HG03108 (cell line): ENCODE data around the gene NKAIN2.
A peak's percentile ranks its signal among the peaks of the same experiment; 100 is the strongest.
"Not testable (repeated sequence)": the region's sequence is repeated elsewhere in the genome, so short reads cannot be mapped to it uniquely, and the experiment has no call there.

Source experiments
- ATAC-seq: cut with Tn5 transposase; IDR thresholded peaks from one replicate; pipeline ENCODE4 v1.9.1; 2021; ENCODE audit warnings: moderate library complexity; ENCODE audit not compliant: unreplicated experiment

Gene NKAIN2

DNA sequence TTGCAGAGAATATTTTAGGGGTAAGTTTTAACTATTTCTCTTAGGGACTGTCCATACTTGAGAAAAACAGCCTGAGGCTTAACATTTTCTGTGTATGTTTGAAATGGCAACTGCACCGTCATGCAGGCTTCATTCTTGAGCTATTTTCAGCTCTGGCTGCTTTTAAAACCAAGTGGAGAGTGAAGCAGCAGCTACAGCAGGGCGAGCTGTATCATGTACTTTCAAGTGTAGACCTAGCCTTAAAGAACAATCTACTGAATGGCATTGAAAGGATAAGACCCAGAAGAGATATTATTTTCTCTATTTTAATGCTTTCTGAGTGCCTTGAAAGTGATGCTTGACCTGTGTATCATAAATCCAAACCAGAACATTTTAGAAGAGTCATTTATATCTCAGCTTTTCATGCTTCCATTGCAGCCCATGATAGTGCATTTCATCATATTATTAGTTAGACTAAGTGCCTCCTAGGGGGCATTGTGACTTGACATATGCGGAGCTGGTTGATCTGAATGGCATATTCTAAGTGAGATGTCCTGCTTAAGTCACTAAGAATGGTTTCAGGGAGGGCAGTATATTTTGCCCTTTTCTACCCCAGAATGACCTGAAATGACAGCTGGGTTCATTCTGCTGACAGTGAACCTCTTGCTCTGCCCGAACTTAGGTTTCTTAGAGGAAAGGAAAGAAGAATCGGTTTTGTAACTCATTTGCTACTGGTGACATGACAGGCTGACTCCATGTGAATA is 85.3 kb downstream of the NKAIN2 start:
- no peak for ATAC-seq

DNA sequence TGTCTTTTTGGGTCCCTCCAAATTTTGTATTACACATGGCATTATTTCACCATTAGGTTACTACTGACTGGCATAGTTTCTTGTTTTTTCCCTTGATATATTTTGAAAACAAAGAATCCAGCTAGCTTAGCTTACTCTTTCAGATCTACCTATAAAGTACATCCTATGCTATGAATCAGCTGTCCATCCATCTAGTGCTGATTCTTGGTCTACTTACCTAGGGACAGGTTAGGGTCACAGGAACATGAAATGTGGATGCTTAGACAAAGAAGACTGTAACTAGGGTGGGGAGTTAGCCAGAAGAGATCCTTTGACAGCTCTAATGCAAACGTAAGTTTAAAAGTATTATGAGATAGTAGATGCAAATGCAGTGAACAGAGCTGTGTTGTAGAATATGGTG is 91.7 kb downstream of the NKAIN2 start:
- ATAC-seq: no peak

DNA sequence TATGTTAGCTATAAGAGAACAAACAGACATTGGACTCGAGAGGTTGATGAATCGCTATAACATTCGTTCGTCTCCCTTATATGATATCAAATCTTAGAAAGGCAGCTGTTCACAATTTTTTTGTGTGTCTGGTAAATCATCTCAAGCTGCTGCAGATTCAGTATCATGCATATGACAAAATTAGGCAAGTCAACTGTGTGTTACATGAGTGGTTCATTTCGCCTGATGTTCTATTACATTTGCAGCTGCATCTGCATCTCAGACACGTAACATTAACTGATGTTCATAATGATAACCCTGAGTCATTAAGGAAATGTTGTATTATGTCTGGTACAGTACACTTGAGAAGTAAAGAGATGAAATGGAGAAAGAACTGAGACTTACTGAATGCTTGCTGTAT is 92.1 kb downstream of the NKAIN2 start:
- no peak for ATAC-seq

DNA sequence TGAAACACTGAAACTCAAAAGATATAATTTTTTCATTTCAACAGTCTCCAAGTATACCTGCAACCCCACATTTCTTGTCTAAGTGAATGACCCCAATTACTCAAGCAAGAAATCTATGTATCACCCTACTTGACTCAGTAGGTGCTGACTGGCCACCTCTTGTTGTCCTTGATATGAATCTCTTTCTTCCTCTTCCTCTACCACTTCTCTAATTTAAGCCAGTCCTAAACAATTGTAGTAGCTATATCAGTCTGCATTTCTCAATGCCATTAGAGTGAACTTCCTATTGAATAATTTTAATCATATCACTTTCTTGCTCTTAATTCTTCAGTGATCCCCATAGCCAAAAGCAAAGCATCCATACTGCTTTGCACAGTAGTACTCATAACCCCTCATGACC is 93.2 kb downstream of the NKAIN2 start:
- no peak for ATAC-seq

DNA sequence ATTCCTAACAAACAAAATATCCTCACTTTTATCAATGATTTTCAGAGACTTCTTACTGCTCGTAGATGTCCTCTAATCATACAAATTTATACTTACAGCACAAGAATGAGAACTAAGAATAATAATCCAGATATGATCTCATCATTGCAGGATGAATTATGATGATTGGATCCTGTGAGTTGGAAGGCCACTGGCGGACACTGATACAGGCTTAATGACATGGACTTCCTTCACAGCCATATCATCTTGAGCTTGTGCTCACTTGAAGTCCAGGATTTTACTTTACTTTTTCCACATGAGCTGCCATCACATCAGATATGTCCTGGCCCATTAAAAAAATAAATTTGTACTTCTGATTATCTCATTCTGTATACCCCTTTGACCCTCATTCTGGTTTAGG is 94.3 kb downstream of the NKAIN2 start:
- no peak for ATAC-seq

DNA sequence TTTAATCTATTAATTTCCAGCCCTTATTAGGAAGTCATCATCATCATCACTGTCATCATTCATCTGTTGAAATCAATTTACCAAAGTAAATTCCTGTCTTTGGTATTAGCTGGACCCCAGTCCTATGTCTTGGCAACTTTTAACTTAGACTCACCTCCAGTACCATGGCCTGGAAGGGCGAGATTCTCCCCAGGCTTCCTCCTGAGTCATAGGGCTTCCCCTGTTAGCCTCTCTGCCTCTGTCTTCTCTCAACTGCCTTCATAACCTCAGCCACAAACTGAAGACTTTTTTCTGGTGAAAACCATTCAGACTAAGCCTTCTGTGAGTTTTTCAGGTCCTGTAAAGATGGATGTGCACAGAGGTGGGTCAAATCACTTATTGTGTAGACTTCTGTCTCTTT is 95.0 kb downstream of the NKAIN2 start:
- no peak for ATAC-seq

DNA sequence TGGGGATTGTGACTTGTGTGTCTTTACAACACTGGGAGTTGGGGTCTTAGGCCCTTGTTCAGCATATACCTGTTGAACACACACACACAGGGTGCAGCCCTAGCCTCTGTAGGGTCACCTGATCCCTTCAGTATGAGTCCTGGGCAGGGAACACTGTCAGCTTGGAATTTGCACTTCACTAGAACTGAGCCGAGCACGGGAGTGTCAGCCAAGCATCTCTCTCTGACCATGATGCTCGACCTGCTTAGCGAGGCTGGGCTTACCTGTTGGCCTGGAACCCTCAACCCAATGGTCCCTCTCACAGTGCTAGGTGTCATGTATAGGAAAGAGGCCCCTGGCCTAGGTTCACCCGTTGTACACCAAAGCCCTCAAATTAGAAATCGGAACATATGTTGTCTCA is 96.1 kb downstream of the NKAIN2 start:
- ATAC-seq: no peak

DNA sequence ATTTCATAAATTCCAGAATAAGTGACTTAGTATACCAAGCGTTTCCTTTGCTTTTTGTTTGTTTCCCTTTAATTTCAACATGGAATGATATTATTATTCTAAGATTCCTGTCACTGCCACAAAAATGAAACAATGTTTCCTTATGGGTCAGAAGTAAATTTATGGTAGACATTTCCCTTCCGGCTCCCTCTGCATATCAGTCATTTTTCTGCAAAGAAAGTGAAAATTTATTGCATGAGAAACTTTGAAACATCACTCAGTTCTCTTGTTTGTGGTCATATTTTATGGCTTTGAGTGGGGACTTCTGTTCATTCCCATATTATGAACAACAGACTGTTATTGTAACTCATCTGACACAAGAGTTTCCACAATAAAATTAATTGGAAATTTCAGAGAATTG is 97.8 kb downstream of the NKAIN2 start:
- no peak for ATAC-seq

DNA sequence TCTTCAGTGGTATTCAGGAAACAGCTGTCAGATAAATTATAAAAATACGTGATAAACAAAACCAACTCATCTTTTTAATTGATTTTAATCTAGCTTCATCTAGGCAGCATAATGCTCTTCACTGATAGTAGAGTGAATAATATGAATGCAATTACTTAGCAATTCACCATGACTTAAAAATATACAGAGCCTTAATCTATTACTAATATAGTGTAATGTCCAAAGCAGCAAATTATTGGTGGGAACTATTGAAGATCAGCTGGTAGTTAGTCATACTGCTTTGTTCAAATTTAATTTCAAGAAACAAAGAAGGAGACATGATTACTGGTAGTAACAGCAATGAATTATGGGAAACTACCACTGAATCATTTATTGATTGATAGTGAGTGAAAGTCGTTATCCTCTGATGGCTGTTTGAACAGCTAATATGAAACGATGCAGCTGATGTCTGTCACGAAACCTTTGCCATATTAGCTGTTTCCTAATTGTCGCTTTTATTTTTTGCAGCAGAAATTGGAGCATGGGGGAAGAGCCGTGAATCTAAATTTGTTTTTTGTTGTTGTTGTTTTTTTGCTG is 99.2 kb downstream of the NKAIN2 start:
- ATAC-seq: no peak

DNA sequence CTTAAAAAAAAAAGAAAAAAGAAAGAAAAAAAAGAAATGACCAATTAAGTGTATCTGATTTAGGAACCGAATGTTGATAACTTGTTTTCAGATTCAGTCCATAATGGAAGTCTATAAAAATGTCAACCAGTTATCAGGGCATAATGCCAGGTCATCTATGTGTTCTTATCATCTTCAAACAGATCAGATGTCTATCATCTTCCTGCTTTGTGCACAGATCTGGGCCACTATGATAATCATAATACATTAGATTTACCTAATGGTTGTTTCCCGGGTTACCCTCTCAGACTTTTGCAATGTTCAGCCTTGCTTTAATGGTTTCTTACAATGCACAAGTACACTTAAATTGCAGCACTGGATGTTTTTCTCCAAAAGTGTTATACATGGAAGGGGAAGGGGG is 100.6 kb downstream of the NKAIN2 start:
- no peak for ATAC-seq

DNA sequence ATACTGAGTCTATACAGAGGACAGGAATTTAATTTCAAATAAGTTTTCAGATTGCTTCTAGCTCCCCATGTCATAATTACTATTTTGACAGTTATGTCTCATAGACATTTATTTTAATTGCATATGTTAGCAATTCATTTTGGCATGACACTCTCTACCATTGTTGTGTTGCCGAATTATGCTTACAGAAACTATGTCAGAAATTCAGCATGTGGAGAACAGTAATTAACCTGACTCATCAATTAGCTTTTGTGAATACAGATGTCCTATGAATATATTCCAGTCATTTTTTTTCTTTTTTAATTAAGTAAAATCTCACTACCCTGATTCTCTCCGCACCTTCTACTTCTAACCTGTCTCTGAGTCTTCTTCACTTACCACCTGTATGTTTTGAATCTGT is 105.1 kb downstream of the NKAIN2 start:
- ATAC-seq: no peak

DNA sequence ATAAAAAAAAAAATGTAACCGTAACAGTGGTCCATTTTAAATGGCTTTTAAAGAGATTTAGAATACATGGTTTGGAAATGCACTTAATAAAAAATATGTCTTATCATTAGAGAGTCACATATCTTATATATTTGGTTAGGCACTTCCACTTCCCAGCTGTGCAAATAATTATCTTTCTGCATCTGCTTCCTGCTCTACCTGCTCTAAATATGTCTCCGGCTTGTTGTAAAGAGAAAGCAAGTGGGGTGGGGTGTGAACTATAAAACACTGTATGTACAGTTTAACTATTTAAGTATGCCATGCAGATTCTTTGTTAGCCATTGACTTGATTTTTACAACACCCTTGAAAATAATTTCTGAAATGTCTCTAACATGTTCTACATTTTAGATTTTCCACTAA is 106.3 kb downstream of the NKAIN2 start:
- ATAC-seq: no peak

DNA sequence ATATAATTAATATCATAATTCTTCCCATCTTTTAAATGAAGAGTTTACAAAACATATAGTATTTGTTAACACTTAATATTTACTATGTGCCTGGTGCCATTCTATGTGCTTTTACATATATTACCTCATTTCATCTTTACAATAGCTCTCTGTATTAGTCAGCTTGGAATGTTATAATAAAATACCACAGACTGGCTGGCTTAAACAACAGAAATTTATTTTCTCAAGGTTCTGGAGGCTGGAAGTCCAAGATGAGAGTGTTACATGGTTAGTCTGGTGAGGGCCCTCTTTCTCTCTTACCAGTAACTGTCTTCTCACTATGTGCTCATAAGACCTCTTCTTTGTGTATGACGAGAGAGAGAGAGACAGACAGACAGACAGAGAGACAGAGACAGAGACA is 110.2 kb downstream of the NKAIN2 start:
- ATAC-seq: no peak

DNA sequence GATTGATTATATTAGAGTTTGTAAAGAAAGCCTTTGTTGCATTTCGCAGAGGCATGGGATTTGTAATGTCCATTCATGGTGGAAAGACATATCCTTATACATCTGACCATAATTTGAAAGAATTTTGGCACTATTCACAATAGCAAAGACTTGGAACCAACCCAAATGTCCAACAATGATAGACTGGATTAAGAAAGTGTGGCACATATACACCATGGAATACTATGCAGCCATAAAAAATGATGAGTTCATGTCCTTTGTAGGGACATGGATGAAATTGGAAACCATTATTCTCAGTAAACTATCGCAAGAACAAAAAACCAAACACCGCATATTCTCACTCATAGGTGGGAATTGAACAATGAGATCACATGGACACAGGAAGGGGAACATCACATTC is 119.7 kb downstream of the NKAIN2 start:
- ATAC-seq: not testable (repeated sequence)

DNA sequence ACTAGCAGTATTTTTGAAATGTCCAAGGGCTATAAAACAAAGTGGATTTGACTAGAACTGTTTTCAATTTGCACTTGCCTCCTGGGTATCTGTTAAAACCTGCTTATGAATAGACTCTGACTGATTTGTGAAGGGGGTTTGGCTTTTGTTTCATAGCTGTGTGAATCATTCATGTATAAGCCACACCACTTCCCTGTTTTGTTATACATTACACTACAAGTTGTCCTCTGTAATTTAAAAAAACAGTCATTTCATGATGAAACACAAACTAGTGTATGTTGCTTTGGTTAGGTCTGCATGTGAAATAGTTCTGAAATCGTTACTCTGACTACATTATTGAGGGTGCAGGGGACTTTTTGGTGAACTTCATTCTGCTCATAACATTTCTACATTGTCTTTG is 121.7 kb downstream of the NKAIN2 start:
- peak; percentile 97 for ATAC-seq

DNA sequence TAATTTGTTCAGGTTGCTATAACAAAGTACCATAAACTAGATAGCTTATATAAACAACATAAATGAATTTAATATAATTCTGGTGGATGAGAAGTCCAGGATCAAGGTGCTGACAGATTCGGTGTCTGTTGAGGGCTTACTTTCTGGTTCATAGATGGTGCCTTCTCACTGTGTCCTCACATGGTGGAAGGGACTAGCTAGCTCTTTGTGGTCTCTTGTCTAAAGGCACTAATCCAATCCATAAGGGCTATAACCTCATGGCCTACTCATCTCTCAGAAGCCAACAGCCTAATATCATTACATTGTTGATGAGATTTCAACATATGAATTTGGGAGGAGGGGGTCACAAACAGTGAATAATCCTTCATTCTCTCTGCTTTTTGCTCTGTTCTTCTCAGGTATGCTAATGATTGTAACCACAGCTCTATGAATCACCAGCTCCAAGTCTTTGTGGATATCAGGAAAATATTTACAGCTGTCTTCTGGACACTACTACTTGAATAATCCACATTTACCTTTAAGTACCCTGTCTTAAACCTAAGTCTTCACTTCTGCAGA is 122.3 kb downstream of the NKAIN2 start:
- ATAC-seq: no peak

DNA sequence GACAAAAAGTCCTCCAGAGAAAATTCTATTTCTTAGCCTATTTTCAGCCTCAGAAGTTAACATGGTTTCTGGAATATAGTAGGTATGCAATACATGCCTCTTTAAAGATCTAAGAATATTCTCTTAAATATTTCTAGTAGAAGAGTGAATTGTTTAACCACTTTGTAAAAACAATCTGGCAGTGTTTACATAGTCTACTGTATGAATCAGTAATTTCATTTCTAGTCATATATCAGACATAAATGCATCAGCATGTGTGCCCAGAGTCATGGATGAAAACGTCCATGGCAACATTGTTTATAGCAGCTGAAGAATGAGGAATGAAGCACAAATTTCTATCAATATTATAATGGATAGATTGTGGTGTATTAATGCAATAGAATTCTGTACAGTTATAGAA is 124.9 kb downstream of the NKAIN2 start:
- ATAC-seq: no peak

DNA sequence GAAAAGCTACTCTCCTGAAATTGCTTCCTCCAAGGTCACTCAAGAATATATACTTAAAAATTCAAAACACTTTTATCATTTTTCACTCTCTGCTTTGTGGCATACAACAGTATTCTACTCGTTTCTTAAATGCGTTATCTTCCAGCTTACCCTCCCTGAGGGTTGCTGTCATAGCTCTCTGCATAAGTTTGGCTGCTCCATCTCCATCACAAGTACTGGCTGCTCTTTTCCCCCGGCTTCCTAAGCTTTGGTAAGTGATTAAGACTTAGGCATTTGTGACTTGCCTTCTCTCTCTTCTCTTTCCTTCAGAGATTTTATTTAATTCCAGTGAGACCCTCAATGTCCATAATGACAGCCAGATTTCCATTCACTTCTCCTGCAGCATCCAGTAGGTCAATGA is 128.3 kb downstream of the NKAIN2 start:
- no peak for ATAC-seq

DNA sequence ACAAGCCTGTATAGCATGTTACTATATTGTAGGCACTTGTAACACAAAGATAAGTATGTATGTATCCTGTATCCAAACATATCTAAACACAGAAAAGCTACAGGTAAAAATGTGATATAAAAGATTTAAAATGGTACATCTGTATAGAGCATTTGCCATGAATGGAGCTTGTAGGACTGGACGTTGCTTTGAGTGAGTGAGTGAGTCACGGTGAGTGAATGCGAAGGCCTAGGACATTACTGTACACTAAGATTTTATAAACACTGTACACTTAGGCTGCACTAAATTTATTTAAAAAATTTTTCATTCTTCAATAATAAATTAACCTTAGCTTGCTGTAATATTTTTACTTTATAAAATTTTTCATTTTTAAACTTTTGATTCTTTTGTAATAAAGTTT is 136.9 kb downstream of the NKAIN2 start:
- no peak for ATAC-seq

DNA sequence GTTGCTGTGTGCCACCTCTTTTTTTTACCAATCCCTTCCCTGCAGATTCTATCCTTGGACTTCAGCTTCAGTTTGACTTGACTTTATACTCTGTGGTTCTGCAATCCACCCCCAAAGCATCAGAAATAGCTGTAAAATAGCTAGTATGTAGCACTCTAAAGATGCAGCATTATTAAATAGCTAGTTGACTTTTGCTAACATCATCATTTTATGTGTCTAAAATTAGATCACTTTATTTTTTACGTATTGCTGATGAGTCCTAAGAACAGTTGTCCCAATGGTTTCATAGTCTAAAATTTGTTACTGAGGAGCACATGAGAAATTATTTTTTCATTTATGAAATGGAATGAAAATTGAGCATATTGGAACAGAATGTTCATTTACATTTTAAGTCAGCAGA is 138.2 kb downstream of the NKAIN2 start:
- ATAC-seq: no peak

DNA sequence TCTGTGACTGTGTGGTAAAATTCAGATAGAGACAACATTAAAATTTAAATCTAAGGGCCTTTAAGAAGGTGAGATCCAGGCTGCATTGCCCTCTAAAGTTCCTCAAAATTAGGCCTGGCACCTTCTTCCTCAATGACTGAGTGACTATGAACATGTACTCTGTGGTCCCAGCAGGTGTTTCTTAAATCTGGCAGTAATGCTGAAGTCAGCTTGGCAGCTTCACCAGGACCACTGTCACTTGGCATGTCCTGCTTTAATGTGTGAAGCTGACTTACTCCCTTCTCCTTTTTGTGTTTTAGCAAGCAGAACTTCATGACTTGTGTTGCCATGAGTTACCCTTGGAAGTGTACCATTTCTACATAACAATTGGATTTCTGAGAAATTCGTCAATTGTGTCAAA is 141.7 kb downstream of the NKAIN2 start:
- no peak for ATAC-seq

DNA sequence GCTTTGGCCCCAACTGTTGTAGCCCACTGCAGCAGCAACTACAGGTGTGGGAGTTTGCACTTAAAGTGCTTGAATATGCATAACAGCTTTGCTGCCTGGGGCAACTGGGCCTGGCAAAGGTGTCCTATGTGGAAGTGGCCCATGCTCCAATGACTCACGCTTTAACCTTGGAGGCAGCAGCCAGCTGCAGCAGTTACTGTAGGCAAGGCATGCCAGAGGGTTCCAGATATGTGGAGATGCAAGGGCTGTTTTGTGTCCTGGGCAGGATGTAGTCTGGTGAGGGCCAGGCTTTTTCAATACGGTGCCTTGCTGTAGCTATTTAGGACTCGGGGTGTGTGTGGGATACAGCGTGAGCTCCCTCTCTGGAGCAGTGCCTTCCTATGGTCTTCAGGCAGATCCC is 150.3 kb downstream of the NKAIN2 start:
- ATAC-seq: no peak
